Upper lobe of left lung (tissue), 6 donors: ENCODE results near the gene FOCAD. TPM values are rescaled to one million over a fixed set of nuclear protein-coding genes. Genes with fewer than 3 reads are reported as not detected.

Experiments used
- small RNA-seq, 4 donors: library from RNA; depleted of rRNA; stranded (forward); fragments of <200 nt; gene quantifications; one replicate each; pipeline ENCODE3, GENCODE V24; 2016
- total RNA-seq, 6 donors: library from RNA; depleted of rRNA in 4 of 6; stranded (reverse); fragments of >200 nt in 4 of 6; gene quantifications; one replicate each; pipeline versions ENCODE4 v1.1.0 to v1.2.1, GENCODE V29; 2016 to 2021
- donor health status: DM: no; HTN: no; CAD: no; lungs with moderate emphysema.
- donor health status: DM: no; HTN: yes; CAD: no; lungs with severe emphysema.

FOCAD gene
- total RNA-seq, 6 donors from 2014 or later, result 21.0 to 83.8 (median 28.3) TPM

Small RNA genes lying within 50 kb of the gene (small RNA-seq; reads per million reads assigned to genes)
- gene MIR491 (0 to 0.22 (median 0.16) reads per million in 4 donors), gene SNORA30B (0 to 1.1 (median 0) reads per million in 4 donors)

Other genes starting within 250 kb of the FOCAD start
- gene MLLT3, start 61.8 kb upstream of the FOCAD start, total RNA-seq, result 10 to 100 TPM; 13.8 to 30.4 (median 20.9) TPM